GM08714 (cell line): ENCODE results near the gene MLST8.
"Not testable (repeated sequence)": the region's sequence is repeated elsewhere in the genome, so short reads cannot be mapped to it uniquely, and the experiment has no call there.

Experiments used
- H3K4me3 ChIP-seq: fragments of 200-500 bp; sonication (Bioruptor generic); 2 replicates; pipeline ENCODE4 v1.5.1; 2014; ENCODE audit warnings: mild to moderate bottlenecking, low read length, inconsistent platforms
- ZNF274 ChIP-seq: IDR thresholded peaks from 2 replicates; pipeline ENCODE4 v1.6.1; 2012; ENCODE audit warnings: mild to moderate bottlenecking, low read depth, low read length

Gene MLST8

GRCh38 chr16:2233046-2233775 lies 28.0 kb downstream of the MLST8 start:
- TF ChIP-seq ZNF274 = no peak
- no peak overlapping the region for H3K4me3 ChIP-seq

- TF ChIP-seq ZNF274 = no peak
- H3K4me3 ChIP-seq = no peak overlapping the region
These were observed 28.9 kb downstream of the MLST8 start for GRCh38 chr16:2233872-2234812.

GRCh38 chr16:2234813-2235170 lies 29.5 kb downstream of the MLST8 start:
- TF ChIP-seq ZNF274 = no peak
- no peak overlapping the region for H3K4me3 ChIP-seq

GRCh38 chr16:2235234-2235651 lies 30.0 kb downstream of the MLST8 start:
- TF ChIP-seq ZNF274 = no peak
- no peak overlapping the region for H3K4me3 ChIP-seq

GRCh38 chr16:2235695-2236336 lies 30.6 kb downstream of the MLST8 start:
- no peak overlapping the region for H3K4me3 ChIP-seq

GRCh38 chr16:2236337-2237101 lies 31.3 kb downstream of the MLST8 start, which contains the start of gene DNASE1L2:
TSS of gene DNASE1L2 (plus strand) at chr16:2236444. CDS start at chr16:2236817, 373 bp downstream.
- H3K4me3 ChIP-seq = no peak within 1 kb of the TSS

More at GRCh38 chr16:2235695-2236336, 30.6 kb downstream of the MLST8 start:
- TF ChIP-seq ZNF274 = no peak

GRCh38 chr16:2237102-2237482 lies 31.8 kb downstream of the MLST8 start:
- TF ChIP-seq ZNF274 = no peak
- no peak overlapping the region for H3K4me3 ChIP-seq

More at GRCh38 chr16:2236337-2237101, 31.3 kb downstream of the MLST8 start, which contains the start of gene DNASE1L2:
- no peak for TF ChIP-seq ZNF274

GRCh38 chr16:2237493-2238149 lies 32.4 kb downstream of the MLST8 start:
- TF ChIP-seq ZNF274 = no peak
- H3K4me3 ChIP-seq = no peak overlapping the region

GRCh38 chr16:2238150-2238837 lies 33.0 kb downstream of the MLST8 start:
- TF ChIP-seq ZNF274 = no peak
- H3K4me3 ChIP-seq = no peak overlapping the region

GRCh38 chr16:2238838-2239675 lies 33.8 kb downstream of the MLST8 start:
- no peak overlapping the region for H3K4me3 ChIP-seq
- TF ChIP-seq ZNF274 = no peak

GRCh38 chr16:2240331-2240730 lies 35.1 kb downstream of the MLST8 start:
- not testable (repeated sequence) for H3K4me3 ChIP-seq

GRCh38 chr16:2242598-2242997 lies 37.3 kb downstream of the MLST8 start:
- no peak for TF ChIP-seq ZNF274
- no peak overlapping the region for H3K4me3 ChIP-seq

- TF ChIP-seq ZNF274 = no peak
- H3K4me3 ChIP-seq = no peak overlapping the region
These were observed 37.8 kb downstream of the MLST8 start for GRCh38 chr16:2243031-2243528.
